Measurements from ENCODE around the gene TOPORS.
A peak's percentile ranks its signal among the peaks of the same experiment; 100 is the strongest.

DNA sequence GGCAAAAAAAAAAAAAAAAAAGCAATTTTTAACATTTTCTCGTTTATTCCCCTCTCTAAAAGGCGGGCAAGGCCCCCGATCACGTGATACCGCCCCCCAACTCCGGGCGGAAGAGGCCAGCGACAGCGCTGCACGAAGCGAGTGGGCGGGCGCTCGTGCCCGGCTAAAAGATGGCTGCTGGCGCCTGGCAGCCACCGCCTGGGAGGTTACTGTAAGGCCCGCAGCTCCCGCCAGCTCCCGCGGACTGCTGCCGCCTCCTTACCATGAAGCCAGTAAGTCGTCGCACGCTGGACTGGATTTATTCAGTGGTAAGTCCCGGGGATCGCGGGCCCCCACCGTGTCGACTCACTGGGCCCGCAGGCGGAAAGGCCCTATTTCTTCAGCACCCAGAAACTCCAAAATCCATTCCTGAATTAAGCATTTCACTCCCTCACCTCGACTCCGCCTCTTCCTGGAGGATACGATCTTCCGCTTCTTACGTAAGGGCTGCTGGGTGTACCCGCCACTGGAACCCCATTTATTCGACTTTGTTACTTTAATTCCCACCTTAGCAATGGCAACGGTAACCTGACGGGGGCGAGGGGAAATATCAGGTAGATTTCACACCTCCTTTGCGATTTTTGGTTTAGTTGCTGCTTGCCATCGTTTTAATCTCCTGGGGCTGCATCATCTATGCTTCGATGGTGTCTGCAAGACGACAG is at the start of gene TOPORS, which contains the start of gene SMIM27:
- TF ChIP-seq, protein P1, sequence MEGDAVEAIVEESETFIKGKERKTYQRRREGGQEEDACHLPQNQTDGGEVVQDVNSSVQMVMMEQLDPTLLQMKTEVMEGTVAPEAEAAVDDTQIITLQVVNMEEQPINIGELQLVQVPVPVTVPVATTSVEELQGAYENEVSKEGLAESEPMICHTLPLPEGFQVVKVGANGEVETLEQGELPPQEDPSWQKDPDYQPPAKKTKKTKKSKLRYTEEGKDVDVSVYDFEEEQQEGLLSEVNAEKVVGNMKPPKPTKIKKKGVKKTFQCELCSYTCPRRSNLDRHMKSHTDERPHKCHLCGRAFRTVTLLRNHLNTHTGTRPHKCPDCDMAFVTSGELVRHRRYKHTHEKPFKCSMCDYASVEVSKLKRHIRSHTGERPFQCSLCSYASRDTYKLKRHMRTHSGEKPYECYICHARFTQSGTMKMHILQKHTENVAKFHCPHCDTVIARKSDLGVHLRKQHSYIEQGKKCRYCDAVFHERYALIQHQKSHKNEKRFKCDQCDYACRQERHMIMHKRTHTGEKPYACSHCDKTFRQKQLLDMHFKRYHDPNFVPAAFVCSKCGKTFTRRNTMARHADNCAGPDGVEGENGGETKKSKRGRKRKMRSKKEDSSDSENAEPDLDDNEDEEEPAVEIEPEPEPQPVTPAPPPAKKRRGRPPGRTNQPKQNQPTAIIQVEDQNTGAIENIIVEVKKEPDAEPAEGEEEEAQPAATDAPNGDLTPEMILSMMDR (IDR thresholded peaks at IDR 0.05): no peak
- peak; percentile 71 to 78 for TF ChIP-seq POLR2A (IDR thresholded peaks at IDR 0.05)
